NCI-H82 (cell line): ENCODE results near the gene NAB2.

Experiments used
- DNase-seq: peaks from one replicate; lab custom pipeline; 2025; lab: John Stamatoyannopoulos, UW

Gene NAB2

GRCh38 chr12:57093415-57094207, 4.7 kb downstream of the NAB2 start:
- DNase-seq, result peak; percentile 46

GRCh38 chr12:57094208-57095160, 5.6 kb downstream of the NAB2 start:
- no peak for DNase-seq

GRCh38 chr12:57095440-57095839, 6.5 kb downstream of the NAB2 start:
- DNase-seq, result no peak

GRCh38 chr12:57096099-57096572, 7.2 kb downstream of the NAB2 start:
- peak; percentile 16 for DNase-seq

GRCh38 chr12:57096748-57097553, 8.0 kb downstream of the NAB2 start:
- DNase-seq, result no peak

- DNase-seq, result peak; percentile 10
Observed at GRCh38 chr12:57097554-57097835, 8.6 kb downstream of the NAB2 start.

- no peak for DNase-seq
Observed at GRCh38 chr12:57098546-57098945, 9.6 kb downstream of the NAB2 start.

GRCh38 chr12:57099047-57099714, 10.3 kb downstream of the NAB2 start:
- DNase-seq, result no peak

- no peak for DNase-seq
Observed at GRCh38 chr12:57099766-57100165, 10.9 kb downstream of the NAB2 start.

- peak; percentile 17 for DNase-seq
Observed at GRCh38 chr12:57101892-57102695, 13.2 kb downstream of the NAB2 start.

- DNase-seq, result no peak
Observed at GRCh38 chr12:57103856-57104255, 14.9 kb downstream of the NAB2 start.

- no peak for DNase-seq
Observed at GRCh38 chr12:57104292-57104910, 15.5 kb downstream of the NAB2 start.

- no peak for DNase-seq
Observed at GRCh38 chr12:57105011-57105753, 16.3 kb downstream of the NAB2 start.

GRCh38 chr12:57106021-57106708, 17.3 kb downstream of the NAB2 start:
- no peak for DNase-seq

- no peak for DNase-seq
Observed at GRCh38 chr12:57107456-57108155, 18.7 kb downstream of the NAB2 start.

- DNase-seq, result peak; percentile 78
Observed at GRCh38 chr12:57109207-57110103, 20.5 kb downstream of the NAB2 start.
